ENCODE data around the gene BCL11B. TPM values are rescaled to one million over a fixed set of nuclear protein-coding genes. Genes with fewer than 3 reads are reported as not detected.

Gene BCL11B
- total and polyA plus RNA-seq, 9 of the 15 experiments (the other 6 are each of a cell fraction or from before 2014, with no cell fraction given): 0.09 TPM; not detected in 8

DNA sequence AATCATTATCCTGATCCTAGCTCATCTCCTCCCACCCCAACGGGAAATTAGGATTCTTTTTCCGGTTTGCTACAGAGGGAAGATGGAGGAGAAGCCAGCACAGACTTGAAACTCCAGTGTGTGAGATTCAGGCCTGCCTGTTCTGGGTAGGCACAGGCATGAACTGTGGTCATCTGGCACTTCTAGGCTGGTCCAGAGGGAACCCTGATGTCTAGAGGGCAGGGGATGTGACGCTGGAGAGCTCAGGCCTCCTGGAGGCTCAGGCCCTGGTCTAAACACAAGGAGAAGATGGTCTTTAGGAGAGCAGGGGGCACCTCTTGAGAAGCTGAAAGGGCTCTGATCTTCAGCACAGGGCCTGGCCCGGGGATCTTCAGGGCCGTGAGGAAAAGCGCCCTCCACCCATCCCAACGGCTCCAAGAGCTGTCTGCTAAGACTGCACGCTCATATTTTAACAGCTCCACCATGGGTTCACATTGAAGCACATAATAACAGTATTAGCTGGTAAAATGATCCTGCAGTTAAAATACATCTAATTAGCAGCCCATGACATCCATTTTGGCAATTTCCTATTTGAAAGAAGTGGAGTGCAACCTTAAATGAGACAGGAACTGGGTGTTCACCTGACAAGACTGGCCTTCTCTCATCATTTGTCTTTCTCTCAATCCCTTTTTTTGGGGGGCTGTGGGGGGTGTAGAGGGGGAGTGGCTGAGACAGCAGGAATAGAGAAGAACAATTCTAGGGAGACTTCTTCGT is 35.4 kb downstream of the BCL11B start (continued):
- TF ChIP-seq, protein P1, sequence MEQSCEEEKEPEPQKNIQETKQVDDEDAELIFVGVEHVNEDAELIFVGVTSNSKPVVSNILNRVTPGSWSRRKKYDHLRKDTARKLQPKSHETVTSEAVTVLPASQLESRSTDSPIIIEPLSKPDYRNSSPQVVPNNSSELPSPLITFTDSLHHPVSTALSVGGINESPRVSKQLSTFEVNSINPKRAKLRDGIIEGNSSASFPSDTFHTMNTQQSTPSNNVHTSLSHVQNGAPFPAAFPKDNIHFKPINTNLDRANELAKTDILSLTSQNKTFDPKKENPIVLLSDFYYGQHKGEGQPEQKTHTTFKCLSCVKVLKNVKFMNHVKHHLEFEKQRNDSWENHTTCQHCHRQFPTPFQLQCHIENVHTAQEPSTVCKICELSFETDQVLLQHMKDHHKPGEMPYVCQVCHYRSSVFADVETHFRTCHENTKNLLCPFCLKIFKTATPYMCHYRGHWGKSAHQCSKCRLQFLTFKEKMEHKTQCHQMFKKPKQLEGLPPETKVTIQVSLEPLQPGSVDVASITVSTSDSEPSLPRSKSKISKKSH (CRISPR knock-in tag; IDR thresholded peaks at IDR 0.05): no peak
- TF ChIP-seq POLR2A (conservative IDR thresholded peaks at IDR 0.05): no peak
- TF ChIP-seq LARP7 (IDR thresholded peaks at IDR 0.05): no peak
- no peak for TF ChIP-seq ZFPM2 (CRISPR knock-in tag; IDR thresholded peaks at IDR 0.05)

DNA sequence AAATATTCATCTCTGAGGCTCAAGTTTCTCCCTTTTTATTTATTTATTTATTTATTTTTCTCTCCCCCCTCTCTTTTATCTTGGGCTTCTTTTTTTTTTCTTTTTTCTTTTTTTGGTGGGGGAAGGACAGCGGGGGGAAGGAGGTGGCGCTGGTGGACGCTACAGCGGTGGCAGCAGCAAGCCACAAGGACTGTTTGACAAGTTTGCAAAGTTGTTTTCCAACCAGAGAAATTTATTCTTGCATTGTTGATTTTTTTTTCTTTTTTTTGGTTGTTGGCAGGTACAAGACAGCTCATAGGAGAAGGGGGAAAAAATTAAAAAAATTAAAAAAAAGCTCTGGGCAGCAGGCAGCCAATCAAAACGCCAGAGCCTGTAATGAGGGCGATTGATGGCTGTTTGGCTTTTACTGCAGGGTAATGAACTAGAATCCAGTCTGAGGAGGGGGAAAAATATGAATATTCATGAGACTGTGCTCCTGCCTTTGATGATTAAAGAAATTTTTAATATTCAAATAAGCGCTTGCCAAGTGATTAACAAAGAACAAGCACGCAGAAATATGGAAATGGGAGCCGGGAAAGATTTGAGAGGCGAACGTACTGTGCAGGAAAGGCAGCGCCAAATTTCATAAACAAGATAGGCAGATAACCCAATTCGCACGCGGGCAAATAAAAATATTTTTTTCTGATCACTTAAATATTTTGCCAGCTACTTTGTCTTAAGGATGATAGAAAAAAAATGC is 36.2 kb downstream of the BCL11B start:
- BruUV-seq (replicated peaks): no TSS peak
- Histone ChIP-seq H3K4me1 (replicated peaks in 1 of 2; ENCODE audit: control insufficient read depth in 2 of 2, insufficient read depth in 2 of 2, low read length in 2 of 2) (peaks cover 0 to 3% of the 10 kb centered on the region in 2 experiments; a peak in 1 of 5 replicates), H3K9me1 (ENCODE audit: control insufficient read depth, insufficient read depth, low read length) (no peaks in the 10 kb centered on the region), H3K9ac (ENCODE audit: insufficient read depth in 1 of 2, low read depth in 2 of 2, low read length in 2 of 2) (no peak overlapping the region), H3K4me3 (no peak overlapping the region), H2AFZ (ENCODE audit: low read depth, low read length) (no peak overlapping the region), H3K27ac (ENCODE audit: extremely low read depth, low read depth, low read length) (no peak overlapping the region), H3K4me2 (ENCODE audit: insufficient read depth, low read length) (no peak overlapping the region), H3K27me3 (ENCODE audit: control insufficient read depth in 2 of 2, insufficient read depth in 2 of 2, low read length in 2 of 2) (peaks cover 2 to 7% of the 10 kb centered on the region in 2 experiments; a peak in 1 of 5 replicates), H3K9me3 (replicated peaks; ENCODE audit: control insufficient read depth, insufficient read depth, low read depth, low read length) (no peaks in the 10 kb centered on the region), H4K20me1 (replicated peaks; ENCODE audit: control insufficient read depth, insufficient read depth, low read length) (no peaks in the 10 kb centered on the region), H3K36me3 (ENCODE audit: control insufficient read depth, insufficient read depth, low read length) (no peaks in the 10 kb centered on the region), H3K79me2 (ENCODE audit: control insufficient read depth, insufficient read depth, low read length) (no peaks in the 10 kb centered on the region)
- intact Hi-C loops (cut with micrococcal nuclease) (no loop called here), in situ Hi-C loops (cut with MboI) (no loop called here)
- 18% methylated on average over 9 of the region's 15 CpGs for WGBS (ENCODE audit: insufficient coverage, low coverage, missing lambda C conversion rate)
- no peak for ATAC-seq
- no peak for DNase-seq (ENCODE audit: extremely low read depth in 1 of 4, low spot score in 3 of 4)
- CTCF ChIA-PET (ENCODE audit: low intra/inter-chr PET ratio): no interaction called here
- no peak for TF ChIP-seq DNMT1 (IDR thresholded peaks at IDR 0.05)
- no peak for TF ChIP-seq DDX20 (tag; IDR thresholded peaks at IDR 0.05; ENCODE audit: low read depth)
- TF ChIP-seq, protein P2, sequence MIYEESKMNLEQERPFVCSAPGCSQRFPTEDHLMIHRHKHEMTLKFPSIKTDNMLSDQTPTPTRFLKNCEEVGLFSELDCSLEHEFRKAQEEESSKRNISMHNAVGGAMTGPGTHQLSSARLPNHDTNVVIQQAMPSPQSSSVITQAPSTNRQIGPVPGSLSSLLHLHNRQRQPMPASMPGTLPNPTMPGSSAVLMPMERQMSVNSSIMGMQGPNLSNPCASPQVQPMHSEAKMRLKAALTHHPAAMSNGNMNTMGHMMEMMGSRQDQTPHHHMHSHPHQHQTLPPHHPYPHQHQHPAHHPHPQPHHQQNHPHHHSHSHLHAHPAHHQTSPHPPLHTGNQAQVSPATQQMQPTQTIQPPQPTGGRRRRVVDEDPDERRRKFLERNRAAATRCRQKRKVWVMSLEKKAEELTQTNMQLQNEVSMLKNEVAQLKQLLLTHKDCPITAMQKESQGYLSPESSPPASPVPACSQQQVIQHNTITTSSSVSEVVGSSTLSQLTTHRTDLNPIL (CRISPR knock-in tag; IDR thresholded peaks at IDR 0.05): no peak
- TF ChIP-seq MCM5 (IDR thresholded peaks at IDR 0.05; ENCODE audit: low read depth): no peak
- no peak for TF ChIP-seq CHD2 (IDR thresholded peaks at IDR 0.05; ENCODE audit: low read depth, low read length)
- TF ChIP-seq NCOA4 (IDR thresholded peaks at IDR 0.05; ENCODE audit: partially characterized antibody): no peak
- FAIRE-seq: no peak
- POLR2A ChIA-PET: interaction anchor here (0.6 kb wide), 1 partner anchor 12 kb away, joined by 3 read pairs; no protein-coding TSS in a partner anchor
